Ovary (tissue), 3 donors: ENCODE data around the gene APOD.

Experiments
- POLR2A ChIP-seq: fragments of 450-650 bp; IDR thresholded peaks from one replicate; pipeline ENCODE4 v1.6.1; 2017; ENCODE audit warnings: antibody characterized with exemption, mild to moderate bottlenecking, moderate library complexity
- TF ChIP-seq, protein P1 (sequence below), 3 donors: fragments of 450-650 bp in 2 of 3; fragments of 200-600 bp in 1 of 3; IDR thresholded peaks; one replicate each; pipeline versions ENCODE4 v1.5.1 to v1.8.0; 2016 to 2022; ENCODE audit warnings: antibody characterized with exemption in 3 of 3, mild to moderate bottlenecking in 1 of 3
- donor health status: DM: no; HTN: no; CAD: no.

DNA sequence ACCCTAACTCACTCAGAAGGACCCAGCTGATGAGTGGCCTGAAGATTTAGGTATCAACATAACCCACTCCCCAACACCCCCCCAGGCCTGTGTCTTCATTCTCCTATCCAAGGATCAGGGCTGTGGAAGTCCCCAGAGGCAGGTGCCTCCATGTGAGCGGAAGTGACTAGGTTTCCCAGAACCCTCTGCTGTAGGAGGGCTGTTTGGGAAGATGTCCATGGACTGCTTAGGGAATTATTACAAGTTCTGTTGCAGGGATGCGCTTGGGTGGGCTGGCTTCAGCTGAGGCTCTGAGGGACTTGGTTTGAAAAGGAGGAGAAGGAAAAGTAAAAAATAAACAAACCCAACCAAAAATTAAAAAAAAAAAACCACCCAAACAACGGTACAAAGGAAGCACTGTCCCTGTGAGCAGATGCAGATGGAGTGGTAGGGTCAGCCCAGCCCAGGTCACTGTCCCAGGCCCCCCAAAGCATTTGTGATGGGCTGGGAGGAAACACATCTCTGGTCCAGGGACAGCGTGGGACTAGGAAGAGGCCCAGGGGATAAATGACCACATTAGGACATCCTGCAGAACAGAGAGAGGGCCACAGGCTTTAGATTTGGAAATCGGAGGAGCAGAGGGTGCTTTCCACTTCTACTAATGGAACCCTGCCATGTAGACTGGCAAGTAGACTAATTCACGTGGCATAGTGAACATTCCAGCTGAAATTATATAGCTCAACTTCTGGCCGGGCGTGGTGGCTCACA, 12.2 kb upstream of the APOD start:
- TF ChIP-seq, protein P1, sequence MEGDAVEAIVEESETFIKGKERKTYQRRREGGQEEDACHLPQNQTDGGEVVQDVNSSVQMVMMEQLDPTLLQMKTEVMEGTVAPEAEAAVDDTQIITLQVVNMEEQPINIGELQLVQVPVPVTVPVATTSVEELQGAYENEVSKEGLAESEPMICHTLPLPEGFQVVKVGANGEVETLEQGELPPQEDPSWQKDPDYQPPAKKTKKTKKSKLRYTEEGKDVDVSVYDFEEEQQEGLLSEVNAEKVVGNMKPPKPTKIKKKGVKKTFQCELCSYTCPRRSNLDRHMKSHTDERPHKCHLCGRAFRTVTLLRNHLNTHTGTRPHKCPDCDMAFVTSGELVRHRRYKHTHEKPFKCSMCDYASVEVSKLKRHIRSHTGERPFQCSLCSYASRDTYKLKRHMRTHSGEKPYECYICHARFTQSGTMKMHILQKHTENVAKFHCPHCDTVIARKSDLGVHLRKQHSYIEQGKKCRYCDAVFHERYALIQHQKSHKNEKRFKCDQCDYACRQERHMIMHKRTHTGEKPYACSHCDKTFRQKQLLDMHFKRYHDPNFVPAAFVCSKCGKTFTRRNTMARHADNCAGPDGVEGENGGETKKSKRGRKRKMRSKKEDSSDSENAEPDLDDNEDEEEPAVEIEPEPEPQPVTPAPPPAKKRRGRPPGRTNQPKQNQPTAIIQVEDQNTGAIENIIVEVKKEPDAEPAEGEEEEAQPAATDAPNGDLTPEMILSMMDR (IDR thresholded peaks at IDR 0.05): no peak
- no peak for TF ChIP-seq POLR2A
